Right lobe of liver (tissue), 6 donors: ENCODE data around the gene STKLD1. TPM values are rescaled to one million over a fixed set of nuclear protein-coding genes. Genes with fewer than 3 reads are reported as not detected.

Experiments
- ATAC-seq, 4 donors: fragments of 200-7000 bp; cut with Tn5 transposase; one replicate each; pipeline ENCODE4 v1.9.1; 2020; ENCODE audit warnings: mild to moderate bottlenecking in 4 of 4, moderate library complexity in 4 of 4
- DNase-seq, 3 donors: peaks; one replicate each; pipeline ENCODE4 v3.0.0-alpha.2; 2020
- H3K27ac ChIP-seq, 3 donors: fragments of 200-600 bp; one replicate each; pipeline ENCODE4 v1.8.0; 2022
- H3K27me3 ChIP-seq, 2 donors: fragments of 200-600 bp; one replicate each; pipeline ENCODE4 v1.8.0; 2022
- H3K36me3 ChIP-seq, 4 donors: fragments of 200-600 bp; sonication (generic) in 1 of 4; one replicate each; pipeline versions ENCODE4 v1.5.1 to v1.8.0; 2017 to 2022; ENCODE audit warnings: control low read depth in 1 of 4
- H3K4me1 ChIP-seq, 4 donors: fragments of 200-600 bp; sonication (generic) in 1 of 4; one replicate each; pipeline versions ENCODE4 v1.5.1 to v1.8.0; 2017 to 2022; ENCODE audit warnings: control low read depth in 1 of 4
- H3K4me3 ChIP-seq, 3 donors: fragments of 200-600 bp; one replicate each; pipeline ENCODE4 v1.8.0; 2022
- H3K9me3 ChIP-seq, 4 donors: fragments of 200-600 bp; sonication (generic) in 1 of 4; one replicate each; pipeline versions ENCODE4 v1.5.1 to v1.8.0; 2017 to 2022; ENCODE audit warnings: control low read depth in 1 of 4
- CTCF ChIP-seq, 4 donors: fragments of 200-600 bp in 3 of 4; fragments of 450-650 bp in 1 of 4; IDR thresholded peaks; one replicate each; pipeline versions ENCODE4 v1.5.1 to v1.8.0; 2016 to 2022; ENCODE audit warnings: antibody characterized with exemption in 4 of 4, mild to moderate bottlenecking in 2 of 4
- POLR2A ChIP-seq: fragments of 450-650 bp; IDR thresholded peaks from one replicate; pipeline ENCODE4 v1.6.1; 2017; ENCODE audit warnings: antibody characterized with exemption, mild to moderate bottlenecking
- WGBS: methylation state at CpG from one replicate; pipeline ENCODE4 v1.1.6; 2018; ENCODE audit warnings: low coverage, low lambda C conversion rate; ENCODE audit not compliant: insufficient coverage; ENCODE audit errors: missing lambda C conversion rate; 5-methylcytosine and 5-hydroxymethylcytosine counted together
- intact Hi-C, 2 donors: fragments of 100-400 bp; cut with DNase I; formaldehyde crosslinking; loops; one replicate each; pipeline versions ENCODE4 v1.11.2 to v1.14.1; 2022
- total RNA-seq, 6 experiments: library from RNA; depleted of rRNA in 2 of 6; stranded (reverse); fragments of >200 nt in 2 of 6; fragmentation: NEBNext Ultra II Directional in 3 of 6; extraction: Animal tissue kit (Norgen Biotek cat#: 25700) in 3 of 6; gene quantifications; one replicate each; pipeline versions ENCODE4 v1.1.0 to v1.2.4, GENCODE V29; 2016 to 2023
- donor health status: DM: no; HTN: yes; CAD: no.
- donor health status: DM: no; HTN: no; CAD: no.
- donor health status: DM: no; HTN: no; CAD: no.
- donor health status: DM: no; HTN: yes; CAD: no.
- donor health status: DM: no; HTN: yes; CAD: no.

The STKLD1 gene
- total RNA-seq, 6 experiments from 2014 or later: 0.43 to 2.6 (median 0.81) TPM; not detected in 1

GRCh38 chr9:133384736-133385321, 8.7 kb downstream of the STKLD1 start:
- H3K4me3 ChIP-seq: no peak overlapping the region
- DNase-seq (no peak), ATAC-seq (no peak)
- H3K4me1 ChIP-seq: no peaks in the 10 kb centered on the region
- intact Hi-C loops: loop anchor here in 1 of 2 donors (10.0 kb wide), 1 partner anchor 50 kb away; the partner anchor contains the start of gene SURF6
- no peaks in the 10 kb centered on the region for H3K9me3 ChIP-seq
- no peak overlapping the region for H3K27ac ChIP-seq
- H3K36me3 ChIP-seq: no peaks in the 10 kb centered on the region
- 87% methylated on average over 13 of the region's 17 CpGs for WGBS
- TF ChIP-seq POLR2A: no peak
- TF ChIP-seq CTCF (IDR thresholded peaks at IDR 0.05): no peak
- H3K27me3 ChIP-seq: no peaks in the 10 kb centered on the region

GRCh38 chr9:133385452-133385851, 9.3 kb downstream of the STKLD1 start:
- DNase-seq (no peak), ATAC-seq (no peak)
- H3K4me1 ChIP-seq: no peaks in the 10 kb centered on the region
- H3K4me3 ChIP-seq: no peak overlapping the region
- H3K27ac ChIP-seq: no peak overlapping the region
- intact Hi-C loops: loop anchor here in 1 of 2 donors (10.0 kb wide), 1 partner anchor 51 kb away; the partner anchor contains the start of gene SURF6
- no peak for TF ChIP-seq POLR2A
- TF ChIP-seq CTCF (IDR thresholded peaks at IDR 0.05): no peak
- H3K9me3 ChIP-seq: no peaks in the 10 kb centered on the region
- no peaks in the 10 kb centered on the region for H3K36me3 ChIP-seq
- no peaks in the 10 kb centered on the region for H3K27me3 ChIP-seq
- WGBS: no CpG with 5 or more reads among the region's 14 CpGs

- no peak overlapping the region for H3K4me3 ChIP-seq
- TF ChIP-seq POLR2A: no peak
- TF ChIP-seq CTCF (IDR thresholded peaks at IDR 0.05): no peak
- H3K36me3 ChIP-seq: no peaks in the 10 kb centered on the region
- ATAC-seq (no peak), DNase-seq (no peak)
- H3K4me1 ChIP-seq: no peaks in the 10 kb centered on the region
- intact Hi-C loops: loop anchor here in 1 of 2 donors (10.0 kb wide), 1 partner anchor 52 kb away; the partner anchor contains the start of gene SURF6
- no peaks in the 10 kb centered on the region for H3K9me3 ChIP-seq
- H3K27ac ChIP-seq: no peak overlapping the region
- no peaks in the 10 kb centered on the region for H3K27me3 ChIP-seq
- no CpG with 5 or more reads among the region's 13 CpGs for WGBS
Measured at GRCh38 chr9:133386338-133386737, 10.2 kb downstream of the STKLD1 start.

GRCh38 chr9:133387680-133388079, 11.5 kb downstream of the STKLD1 start:
- Histone ChIP-seq H3K27ac (no peak overlapping the region), H3K27me3 (no peaks in the 10 kb centered on the region), H3K9me3 (no peaks in the 10 kb centered on the region), H3K36me3 (no peaks in the 10 kb centered on the region), H3K4me1 (no peaks in the 10 kb centered on the region), H3K4me3 (no peak overlapping the region)
- TF ChIP-seq CTCF (IDR thresholded peaks at IDR 0.05) (no peak), POLR2A (no peak)
- DNase-seq (no peak), ATAC-seq (no peak)
- intact Hi-C loops: loop anchor here in 1 of 2 donors (10.0 kb wide), 1 partner anchor 53 kb away; the partner anchor contains the start of gene SURF6
- WGBS: 87% methylated on average over 9 of the region's 9 CpGs
